HEK293 (cell line): ENCODE data around the gene UNCX.
A peak's percentile ranks its signal among the peaks of the same experiment; 100 is the strongest.

ENCODE experiments used
- CTCF ChIA-PET: fragments of 350-600 bp; formaldehyde crosslinking; extraction: SDS; loops from one replicate; lab custom pipeline; 2021; ENCODE audit warnings: antibody characterized with exemption; lab: Yijun Ruan, JAX
- POLR2A ChIA-PET: fragments of 300-600 bp; formaldehyde crosslinking; extraction: SDS; loops from one replicate; lab custom pipeline; 2020; ENCODE audit warnings: antibody characterized with exemption, inconsistent platforms; lab: Yijun Ruan, JAX
- H3K27ac ChIP-seq: fragments of 200-500 bp; sonication (Bioruptor generic); 2 replicates; pipeline ENCODE4 v1.5.1; 2014; ENCODE audit warnings: low read depth, low read length, control low read depth, inconsistent platforms; ENCODE audit errors: extremely low read depth
- H3K36me3 ChIP-seq, 2 experiments: fragments of 200-500 bp in 1 of 2; sonication (Bioruptor generic) in 1 of 2; 1 replicate in 1 of 2; 2 replicates in 1 of 2; pipeline ENCODE4 v1.5.1; 2014 to 2017; ENCODE audit warnings: inconsistent platforms in 2 of 2, low read length in 2 of 2; ENCODE audit not compliant: control insufficient read depth in 2 of 2, insufficient read depth in 1 of 2
- H3K4me1 ChIP-seq: fragments of 200-500 bp; sonication (Bioruptor generic); 2 replicates; pipeline ENCODE4 v1.5.1; 2014; ENCODE audit warnings: mild to moderate bottlenecking, low read length, inconsistent platforms; ENCODE audit not compliant: control insufficient read depth, insufficient read depth
- H3K4me3 ChIP-seq: 2 replicates; pipeline ENCODE4 v1.5.1; 2011; ENCODE audit warnings: low read depth, mild to moderate bottlenecking, control low read depth, low read length, moderate library complexity
- H3K9me3 ChIP-seq: fragments of 200-500 bp; sonication (Bioruptor generic); 2 replicates; pipeline ENCODE4 v1.5.1; 2014; ENCODE audit warnings: low read depth, low read length, inconsistent platforms; ENCODE audit not compliant: control insufficient read depth, insufficient read depth
- EGR2 ChIP-seq: fragments of 450-650 bp; formaldehyde crosslinking; IDR thresholded peaks from 2 replicates; pipeline ENCODE4 v1.5.1; 2016; ENCODE audit warnings: low read depth, missing biosample characterization, missing genetic modification characterization
- GLIS1 ChIP-seq: fragments of 450-650 bp; formaldehyde crosslinking; IDR thresholded peaks from 2 replicates; pipeline ENCODE4 v1.5.1; 2016; ENCODE audit warnings: missing biosample characterization, missing genetic modification characterization
- GLIS2 ChIP-seq: fragments of 450-650 bp; formaldehyde crosslinking; IDR thresholded peaks from 2 replicates; pipeline ENCODE4 v1.5.1; 2016; ENCODE audit warnings: missing biosample characterization, missing genetic modification characterization
- HOXD13 ChIP-seq: sonication (generic); formaldehyde crosslinking; IDR thresholded peaks from 2 replicates; pipeline ENCODE4 v1.8.0; 2022; ENCODE audit warnings: missing genetic modification reagents, borderline replicate concordance
- IKZF3 ChIP-seq: fragments of 450-650 bp; IDR thresholded peaks from 2 replicates; pipeline ENCODE4 v1.5.0; 2018; ENCODE audit warnings: missing biosample characterization, mild to moderate bottlenecking, missing genetic modification characterization, moderate library complexity
- KLF9 ChIP-seq: fragments of 450-650 bp; formaldehyde crosslinking; IDR thresholded peaks from 2 replicates; pipeline ENCODE4 v1.5.1; 2016; ENCODE audit warnings: missing biosample characterization, missing genetic modification characterization, low read depth
- OSR2 ChIP-seq: fragments of 450-650 bp; formaldehyde crosslinking; IDR thresholded peaks from 2 replicates; pipeline ENCODE4 v1.5.1; 2016; ENCODE audit warnings: missing biosample characterization, missing genetic modification characterization
- ZFHX2 ChIP-seq: fragments of 450-650 bp; formaldehyde crosslinking; conservative IDR thresholded peaks from 2 replicates; pipeline ENCODE4 v1.5.1; 2016; ENCODE audit warnings: missing biosample characterization, missing genetic modification characterization
- ZIC2 ChIP-seq: fragments of 450-650 bp; formaldehyde crosslinking; IDR thresholded peaks from 2 replicates; pipeline ENCODE4 v1.5.1; 2016; ENCODE audit warnings: missing biosample characterization, missing genetic modification characterization
- ZNF112 ChIP-seq: fragments of 450-650 bp; formaldehyde crosslinking; IDR thresholded peaks from 2 replicates; pipeline ENCODE4 v1.5.0; 2017; ENCODE audit warnings: missing biosample characterization, missing genetic modification characterization
- ZNF394 ChIP-seq: fragments of 450-650 bp; formaldehyde crosslinking; IDR thresholded peaks from 2 replicates; pipeline ENCODE4 v1.5.1; 2016; ENCODE audit warnings: missing biosample characterization, missing genetic modification characterization, mild to moderate bottlenecking, moderate library complexity, borderline replicate concordance
- ZNF416 ChIP-seq: fragments of 450-650 bp; formaldehyde crosslinking; IDR thresholded peaks from 2 replicates; pipeline ENCODE4 v1.5.1; 2016; ENCODE audit warnings: missing biosample characterization, missing genetic modification characterization
- ZNF560 ChIP-seq: fragments of 450-650 bp; formaldehyde crosslinking; IDR thresholded peaks from 2 replicates; pipeline ENCODE4 v1.5.1; 2017; ENCODE audit warnings: missing biosample characterization, missing genetic modification characterization, borderline replicate concordance
- ZNF785 ChIP-seq: fragments of 450-650 bp; formaldehyde crosslinking; IDR thresholded peaks from 2 replicates; pipeline ENCODE4 v1.5.1; 2016; ENCODE audit warnings: missing biosample characterization, missing genetic modification characterization
- ZSCAN30 ChIP-seq: fragments of 450-650 bp; IDR thresholded peaks from 2 replicates; pipeline ENCODE4 v1.5.1; 2018; ENCODE audit warnings: missing biosample characterization, mild to moderate bottlenecking, missing genetic modification characterization, moderate library complexity
- TF ChIP-seq, protein P1 (sequence below): fragments of 450-650 bp; formaldehyde crosslinking; IDR thresholded peaks from 2 replicates; pipeline ENCODE4 v1.5.1; 2016; ENCODE audit warnings: missing biosample characterization, missing genetic modification characterization
- TF ChIP-seq, protein P2 (sequence below): fragments of 450-650 bp; formaldehyde crosslinking; optimal IDR thresholded peaks from 2 replicates; pipeline ENCODE3; 2016; ENCODE audit warnings: missing biosample characterization, mild to moderate bottlenecking, missing genetic modification characterization

UNCX gene

DNA sequence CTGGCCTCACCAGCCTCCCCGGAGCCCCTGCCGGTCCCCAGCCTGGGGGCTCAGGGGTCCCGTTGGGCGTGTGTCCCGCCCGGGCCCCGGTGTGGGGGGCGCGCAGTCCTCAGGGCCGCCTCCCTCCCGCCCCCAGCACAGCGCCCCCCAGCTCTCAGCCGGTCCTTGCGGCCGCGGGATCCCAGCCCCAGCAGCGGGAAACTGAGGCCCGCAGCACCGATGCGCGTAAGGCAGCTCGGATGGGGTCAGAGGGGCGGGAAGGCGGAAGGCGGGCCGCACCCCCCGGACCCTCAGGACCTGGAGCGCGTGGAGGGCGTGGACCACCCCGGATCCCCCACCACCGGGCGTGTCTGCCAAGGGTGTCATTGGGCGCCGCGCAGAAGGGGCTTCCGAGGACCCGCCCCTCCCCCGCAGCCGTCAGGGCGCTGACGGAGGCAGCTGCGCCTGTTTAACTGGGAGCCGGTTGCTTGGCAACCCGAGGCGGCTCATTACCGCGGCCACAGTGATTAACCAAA is 14.9 kb downstream of the UNCX start (continued):
- no peak for TF ChIP-seq ZNF112

DNA sequence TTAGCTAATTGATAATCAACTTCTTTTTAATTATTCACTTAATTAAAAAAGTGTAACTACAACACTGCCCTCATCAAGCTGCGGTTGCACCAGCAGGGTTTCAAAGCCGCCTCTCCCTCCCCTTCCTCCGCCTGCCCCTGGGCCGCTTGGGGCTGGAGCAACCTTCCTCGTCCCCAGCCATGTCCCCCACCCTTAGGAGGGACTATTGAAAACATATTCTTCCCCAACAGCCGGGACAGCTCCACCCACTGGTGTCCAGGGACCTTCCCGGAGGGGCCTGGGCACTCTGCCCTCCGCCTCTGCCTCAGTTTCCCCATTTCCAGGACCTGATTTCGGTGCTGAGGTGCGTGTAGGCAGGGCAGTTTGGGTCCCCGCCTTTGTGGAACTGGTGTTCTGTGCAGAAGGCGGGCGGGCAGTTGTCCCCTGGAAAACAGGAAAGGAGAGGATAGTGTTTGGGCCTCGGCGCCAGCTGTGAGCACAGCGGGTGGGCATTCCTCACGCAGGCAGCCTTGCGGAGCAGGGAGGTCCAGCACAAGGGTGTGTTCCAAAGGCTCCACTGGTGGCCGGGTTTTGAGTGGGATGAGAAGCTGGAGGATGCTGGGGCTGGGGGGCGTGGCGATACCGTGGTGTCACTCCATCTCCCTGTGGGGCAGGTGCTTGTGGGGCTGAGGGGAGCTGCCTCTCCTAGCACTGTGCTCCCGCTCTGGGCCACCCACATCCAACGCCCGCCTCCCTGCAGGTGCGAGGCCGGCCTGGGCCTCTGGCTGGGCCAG is 15.7 kb downstream of the UNCX start:
- CTCF ChIA-PET: interaction anchor here (0.6 to 0.8 kb wide), 4 partner anchors 13 to 365 kb away, joined by 3 to 4 read pairs (median 3); no protein-coding TSS in a partner anchor
- H3K4me1 ChIP-seq: peaks cover 5% of the 10 kb centered on the region; the same call in 1 of the 2 replicates
- H3K36me3 ChIP-seq: no peaks in the 10 kb centered on the region
- TF ChIP-seq ZNF785 (tag by site-specific recombination): no peak
- TF ChIP-seq ZNF416 (tag by site-specific recombination): no peak
- no peak for TF ChIP-seq OSR2 (tag by site-specific recombination)
- TF ChIP-seq ZSCAN30 (tag by site-specific recombination): no peak
- TF ChIP-seq GLIS2: 0 out of 2 replicates have a peak, but pooled peaks have one; percentile 37
- peak; percentile 75 for TF ChIP-seq ZFHX2 (tag by site-specific recombination)
- peak; percentile 49 for TF ChIP-seq EGR2 (tag by site-specific recombination)
- no peak for TF ChIP-seq ZNF394 (tag by site-specific recombination)
- no peak for TF ChIP-seq IKZF3 (tag by site-specific recombination)
- peak; percentile 39; the same call in 1 of the 2 replicates for TF ChIP-seq GLIS1 (tag by site-specific recombination)
- TF ChIP-seq, protein P1, sequence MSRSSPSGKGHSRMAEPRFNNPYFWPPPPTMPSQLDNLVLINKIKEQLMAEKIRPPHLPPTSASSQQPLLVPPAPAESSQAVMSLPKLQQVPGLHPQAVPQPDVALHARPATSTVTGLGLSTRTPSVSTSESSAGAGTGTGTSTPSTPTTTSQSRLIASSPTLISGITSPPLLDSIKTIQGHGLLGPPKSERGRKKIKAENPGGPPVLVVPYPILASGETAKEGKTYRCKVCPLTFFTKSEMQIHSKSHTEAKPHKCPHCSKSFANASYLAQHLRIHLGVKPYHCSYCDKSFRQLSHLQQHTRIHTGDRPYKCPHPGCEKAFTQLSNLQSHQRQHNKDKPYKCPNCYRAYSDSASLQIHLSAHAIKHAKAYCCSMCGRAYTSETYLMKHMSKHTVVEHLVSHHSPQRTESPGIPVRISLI: no peak
- TF ChIP-seq KLF9: peak; percentile 31; the same call in 1 of the 2 replicates
- peak; percentile 49; the same call in 1 of the 2 replicates for TF ChIP-seq ZIC2
- TF ChIP-seq, all 188 proteins: peak for 6
- no peak overlapping the region for H3K4me3 ChIP-seq
- H3K27ac ChIP-seq: no peak overlapping the region
- POLR2A ChIA-PET: no interaction called here
- no peaks in the 10 kb centered on the region for H3K9me3 ChIP-seq

DNA sequence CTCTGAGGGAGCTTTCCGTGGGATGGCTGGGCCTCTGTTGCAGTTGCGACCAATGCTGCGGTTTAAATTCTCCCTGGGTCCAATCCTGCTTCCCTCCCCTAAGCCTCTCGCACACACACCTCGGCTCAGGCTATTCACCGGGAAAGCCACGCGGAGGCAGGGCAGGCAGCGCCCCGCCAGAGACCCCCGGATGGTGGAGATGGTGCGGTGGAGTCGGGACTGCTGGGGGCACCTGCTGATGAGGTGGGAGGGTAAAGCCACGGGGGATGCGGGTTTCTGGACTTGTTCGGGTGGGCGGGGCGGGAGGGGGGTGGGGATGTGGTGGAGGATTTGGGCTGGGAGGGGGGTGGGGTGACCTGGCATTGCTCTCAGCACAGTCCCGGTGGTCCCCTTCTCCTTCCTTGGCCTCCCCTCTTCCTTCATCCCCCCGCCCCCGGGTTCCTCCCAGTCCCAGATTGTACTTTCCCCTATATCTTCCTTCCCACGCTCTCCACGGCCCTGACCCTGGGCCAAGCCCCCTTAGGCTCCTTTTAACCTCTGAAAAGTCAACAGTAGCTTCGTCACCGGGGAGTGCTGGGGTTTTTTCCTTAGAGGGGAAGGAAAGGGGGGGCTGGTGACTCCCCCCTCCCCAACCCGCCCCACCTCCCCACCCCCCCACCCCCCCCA is 16.4 kb downstream of the UNCX start:
- Histone ChIP-seq H3K36me3 (no peaks in the 10 kb centered on the region), H3K4me3 (no peak overlapping the region), H3K27ac (no peak overlapping the region), H3K9me3 (no peaks in the 10 kb centered on the region), H3K4me1 (peaks cover 5% of the 10 kb centered on the region; the same call in 1 of the 2 replicates)
- CTCF ChIA-PET: interaction anchor here (0.6 kb wide), 2 partner anchors 15 to 365 kb away, joined by 3 read pairs; no protein-coding TSS in a partner anchor
- TF ChIP-seq ZNF560 (tag by site-specific recombination) (no peak), ZFHX2 (tag by site-specific recombination) (0 out of 2 replicates have a peak, but pooled peaks have one; percentile 2)
- POLR2A ChIA-PET: no interaction called here

DNA sequence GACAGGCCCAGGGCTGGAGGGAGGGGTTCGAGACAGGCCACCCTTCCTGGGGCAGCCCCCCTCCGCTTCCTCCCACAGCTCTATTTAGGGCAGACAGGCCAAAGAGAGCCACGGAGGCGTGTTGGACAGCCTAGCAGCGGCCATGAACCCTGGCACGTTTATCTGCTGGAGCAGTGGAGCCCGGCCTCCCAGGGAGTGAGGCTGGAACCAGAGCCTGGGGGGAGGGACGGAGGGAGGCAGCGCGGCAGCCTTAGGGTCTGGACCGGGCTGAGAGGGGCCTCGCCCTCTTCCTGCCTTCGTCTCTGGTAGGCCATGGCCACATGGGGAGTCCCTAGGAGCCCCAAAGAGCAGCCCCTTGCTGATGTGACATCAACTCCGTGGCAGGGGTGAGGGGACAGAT is 17.1 kb downstream of the UNCX start:
- TF ChIP-seq HOXD13 (CRISPR knock-in tag) (no peak), GLIS1 (tag by site-specific recombination) (0 out of 2 replicates have a peak, but pooled peaks have one; percentile 8)
- TF ChIP-seq, protein P1: no peak
- TF ChIP-seq, protein P2, sequence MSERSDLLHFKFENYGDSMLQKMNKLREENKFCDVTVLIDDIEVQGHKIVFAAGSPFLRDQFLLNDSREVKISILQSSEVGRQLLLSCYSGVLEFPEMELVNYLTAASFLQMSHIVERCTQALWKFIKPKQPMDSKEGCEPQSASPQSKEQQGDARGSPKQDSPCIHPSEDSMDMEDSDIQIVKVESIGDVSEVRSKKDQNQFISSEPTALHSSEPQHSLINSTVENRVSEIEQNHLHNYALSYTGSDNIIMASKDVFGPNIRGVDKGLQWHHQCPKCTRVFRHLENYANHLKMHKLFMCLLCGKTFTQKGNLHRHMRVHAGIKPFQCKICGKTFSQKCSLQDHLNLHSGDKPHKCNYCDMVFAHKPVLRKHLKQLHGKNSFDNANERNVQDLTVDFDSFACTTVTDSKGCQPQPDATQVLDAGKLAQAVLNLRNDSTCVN: no peak
- Histone ChIP-seq H3K9me3 (no peaks in the 10 kb centered on the region), H3K27ac (no peak overlapping the region), H3K4me3 (no peak overlapping the region), H3K36me3 (no peaks in the 10 kb centered on the region), H3K4me1 (peaks cover 5% of the 10 kb centered on the region; the same call in 1 of the 2 replicates)
- CTCF ChIA-PET: interaction anchor here (0.7 kb wide), 1 partner anchor 110 kb away, joined by 4 read pairs; no protein-coding TSS in a partner anchor
- POLR2A ChIA-PET: no interaction called here
